ENCODE results near the gene SLC17A5. TPM values are rescaled to one million over a fixed set of nuclear protein-coding genes. Genes with fewer than 3 reads are reported as not detected.

SLC17A5 gene
- total RNA-seq, 2 donors from 2014 or later = 4.4 to 8.3 TPM

DNA sequence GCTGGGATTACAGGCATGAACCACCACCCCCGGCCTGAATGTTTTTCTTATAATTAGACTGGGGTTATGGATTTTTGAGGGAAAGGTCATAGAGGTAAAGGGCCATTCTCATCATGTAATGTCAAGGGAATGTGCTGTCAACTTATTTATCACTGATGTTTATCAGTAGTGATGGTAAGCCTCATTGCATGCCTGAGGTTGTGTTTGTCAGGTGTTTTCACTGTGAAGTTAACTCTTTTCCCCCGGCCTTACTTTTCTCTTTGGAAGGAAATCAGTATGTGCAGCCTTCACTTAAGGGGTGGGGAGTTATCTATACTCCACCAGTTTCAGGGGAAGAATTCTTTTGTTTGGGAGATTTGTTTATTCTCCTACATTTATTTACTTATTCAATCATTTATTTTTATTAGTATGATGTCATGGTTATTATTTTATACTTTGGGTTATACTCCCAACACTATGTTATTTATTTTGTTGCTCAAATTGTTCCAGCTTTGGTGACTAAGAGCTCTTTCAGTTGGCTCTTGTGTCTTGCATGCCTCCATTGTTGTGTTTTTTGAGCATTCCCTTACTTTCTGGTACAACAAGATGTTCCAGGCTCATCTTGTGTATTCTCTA, 2.8 kb upstream of the SLC17A5 start:
- H3K9me3 Mint-ChIP-seq = peaks cover 5% of the 10 kb centered on the region
- Histone ChIP-seq H3K9ac (ENCODE audit: extremely low read depth, low read length, poor library complexity, severe bottlenecking) (no peak overlapping the region), H3K4me1 (ENCODE audit: control insufficient read depth, insufficient read depth, low read length) (no peaks in the 10 kb centered on the region)

DNA sequence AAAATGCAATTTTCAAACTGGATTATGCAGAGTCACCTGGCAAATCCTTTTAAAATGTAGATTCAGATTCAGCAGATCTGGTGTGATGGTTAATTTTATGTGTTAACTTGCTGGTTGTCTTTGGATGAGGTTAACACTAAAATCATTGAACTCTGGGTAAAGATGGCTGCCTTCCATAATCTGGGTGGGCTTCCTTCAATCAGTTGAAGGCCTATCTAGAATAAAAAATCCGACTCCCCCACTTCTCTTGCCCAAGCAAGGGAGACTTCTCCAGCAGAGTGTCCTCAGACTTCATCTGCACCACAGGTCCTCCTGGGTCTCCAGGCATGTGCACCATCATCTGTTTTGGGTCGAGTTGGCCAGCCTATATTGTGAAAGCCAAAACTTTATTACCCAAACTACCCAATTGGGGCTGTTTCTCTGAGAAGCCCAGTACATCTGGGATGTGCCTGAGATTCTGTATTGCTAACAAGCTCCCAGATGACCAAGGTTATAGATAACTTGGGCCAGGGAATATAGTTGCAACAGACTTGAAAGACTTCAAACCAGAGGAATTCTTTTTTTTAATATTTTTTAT, 1.6 kb upstream of the SLC17A5 start:
- 94 to 100% methylated on average over 2 of the region's 2 CpGs for WGBS, 2 experiments (ENCODE audit: insufficient coverage in 1 of 2, insufficient read length in 1 of 2)
- H3K27ac Mint-ChIP-seq = no peak overlapping the region

More for the DNA sequence above, 2.8 kb upstream of the SLC17A5 start:
- TF ChIP-seq, protein P1, sequence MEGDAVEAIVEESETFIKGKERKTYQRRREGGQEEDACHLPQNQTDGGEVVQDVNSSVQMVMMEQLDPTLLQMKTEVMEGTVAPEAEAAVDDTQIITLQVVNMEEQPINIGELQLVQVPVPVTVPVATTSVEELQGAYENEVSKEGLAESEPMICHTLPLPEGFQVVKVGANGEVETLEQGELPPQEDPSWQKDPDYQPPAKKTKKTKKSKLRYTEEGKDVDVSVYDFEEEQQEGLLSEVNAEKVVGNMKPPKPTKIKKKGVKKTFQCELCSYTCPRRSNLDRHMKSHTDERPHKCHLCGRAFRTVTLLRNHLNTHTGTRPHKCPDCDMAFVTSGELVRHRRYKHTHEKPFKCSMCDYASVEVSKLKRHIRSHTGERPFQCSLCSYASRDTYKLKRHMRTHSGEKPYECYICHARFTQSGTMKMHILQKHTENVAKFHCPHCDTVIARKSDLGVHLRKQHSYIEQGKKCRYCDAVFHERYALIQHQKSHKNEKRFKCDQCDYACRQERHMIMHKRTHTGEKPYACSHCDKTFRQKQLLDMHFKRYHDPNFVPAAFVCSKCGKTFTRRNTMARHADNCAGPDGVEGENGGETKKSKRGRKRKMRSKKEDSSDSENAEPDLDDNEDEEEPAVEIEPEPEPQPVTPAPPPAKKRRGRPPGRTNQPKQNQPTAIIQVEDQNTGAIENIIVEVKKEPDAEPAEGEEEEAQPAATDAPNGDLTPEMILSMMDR (conservative IDR thresholded peaks at IDR 0.05) = no peak
- no peaks in the 10 kb centered on the region for H3K36me3 Mint-ChIP-seq (ENCODE audit: low read depth)
- H3K27ac ChIP-seq (ENCODE audit: low read depth, low read length) = no peak overlapping the region
- no peak overlapping the region for H3K4me3 ChIP-seq (ENCODE audit: low read length)
- WGBS, 2 experiments (ENCODE audit: insufficient coverage in 1 of 2, insufficient read length in 1 of 2) = 78 to 100% methylated on average over 1 to 2 of the region's 2 CpGs
- H3K27me3 ChIP-seq (ENCODE audit: control insufficient read depth, insufficient read depth, low read length, poor library complexity, severe bottlenecking) = no peaks in the 10 kb centered on the region
- H3K36me3 ChIP-seq (ENCODE audit: control insufficient read depth, insufficient read depth, low read length) = no peaks in the 10 kb centered on the region
- H3K4me3 Mint-ChIP-seq = no peak overlapping the region
- H3K27ac Mint-ChIP-seq = no peak overlapping the region
- DNase-seq = no peak
- H3K27me3 Mint-ChIP-seq (ENCODE audit: insufficient read depth) = no peaks in the 10 kb centered on the region
- peaks cover 3% of the 10 kb centered on the region for H3K9me3 ChIP-seq (ENCODE audit: control insufficient read depth, low read length)
- H3K4me1 Mint-ChIP-seq = peaks cover 4% of the 10 kb centered on the region

DNA sequence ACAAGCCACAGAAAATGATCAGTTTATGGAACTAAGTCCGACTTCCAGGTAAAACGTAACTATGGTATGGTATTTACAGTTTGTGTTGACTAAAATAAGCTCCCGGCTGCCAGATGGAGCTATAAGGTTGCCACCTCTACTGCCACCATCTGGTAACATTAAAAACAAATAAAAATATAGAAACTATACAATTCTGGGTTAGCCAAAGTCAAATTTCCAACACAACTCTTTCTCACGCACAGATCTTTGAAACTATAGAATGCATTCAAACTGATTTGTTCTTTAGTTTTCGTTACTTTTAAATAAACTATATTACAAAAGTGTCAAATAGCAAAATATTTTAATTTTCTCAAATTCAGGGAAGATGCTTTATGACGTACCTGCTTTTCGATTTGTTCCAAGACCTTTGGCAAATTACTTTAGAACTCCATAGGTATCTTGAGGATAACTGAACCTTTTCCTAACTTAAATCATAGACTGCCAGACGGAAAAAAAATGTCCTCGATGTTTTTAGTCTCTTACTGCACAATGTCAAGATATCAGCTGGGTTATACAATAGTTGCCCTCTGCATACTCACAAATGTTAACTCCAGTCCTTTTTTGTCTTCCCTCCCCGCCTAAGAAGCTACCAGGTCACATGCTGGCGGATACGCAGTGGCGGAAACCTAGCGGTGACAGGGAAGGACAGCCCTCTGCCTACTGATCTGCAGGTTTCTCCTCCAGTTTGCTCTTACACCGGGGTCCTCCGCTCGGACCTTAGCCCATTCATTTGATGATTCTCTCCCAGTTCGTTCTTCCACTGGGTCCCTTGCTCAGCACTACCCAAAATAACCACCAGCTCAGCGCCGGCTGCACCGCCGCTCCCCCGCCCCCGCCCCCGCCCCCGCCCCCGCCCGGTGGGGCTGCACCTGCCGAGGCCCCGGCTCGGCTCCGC, 888 bp downstream of the SLC17A5 start:
- H3K9ac ChIP-seq (ENCODE audit: extremely low read depth, low read length, poor library complexity, severe bottlenecking) = peak overlapping the region; percentile 55
- no peaks in the 10 kb centered on the region for H3K36me3 Mint-ChIP-seq (ENCODE audit: low read depth)
- H3K4me1 Mint-ChIP-seq = peaks cover 4% of the 10 kb centered on the region
- 5 to 6% methylated on average over 10 to 26 of the region's 32 CpGs for WGBS, 2 experiments (ENCODE audit: insufficient coverage in 1 of 2, insufficient read length in 1 of 2)
- TF ChIP-seq, protein P1 (conservative IDR thresholded peaks at IDR 0.05) = peak; percentile 52
- no peaks in the 10 kb centered on the region for H3K9me3 Mint-ChIP-seq
- H3K9me3 ChIP-seq (ENCODE audit: control insufficient read depth, low read length) = no peaks in the 10 kb centered on the region
- H3K27ac ChIP-seq (ENCODE audit: low read depth, low read length) = peak overlapping the region; percentile 44
- peak overlapping the region; percentile 61 for H3K27ac Mint-ChIP-seq
- DNase-seq = peak; percentile 88
- H3K4me3 ChIP-seq (ENCODE audit: low read length) = peak overlapping the region; percentile 99
- no peaks in the 10 kb centered on the region for H3K27me3 Mint-ChIP-seq (ENCODE audit: insufficient read depth)
- H3K36me3 ChIP-seq (ENCODE audit: control insufficient read depth, insufficient read depth, low read length) = no peaks in the 10 kb centered on the region
- no peaks in the 10 kb centered on the region for H3K4me1 ChIP-seq (ENCODE audit: control insufficient read depth, insufficient read depth, low read length)
- H3K4me3 Mint-ChIP-seq = peak overlapping the region; percentile 87
- no peaks in the 10 kb centered on the region for H3K27me3 ChIP-seq (ENCODE audit: control insufficient read depth, insufficient read depth, low read length, poor library complexity, severe bottlenecking)

More for the DNA sequence above, 1.6 kb upstream of the SLC17A5 start:
- Mint-ChIP-seq H3K9me3 (peaks cover 3% of the 10 kb centered on the region), H3K4me1 (peaks cover 4% of the 10 kb centered on the region), H3K36me3 (ENCODE audit: low read depth) (no peaks in the 10 kb centered on the region), H3K27me3 (ENCODE audit: insufficient read depth) (no peaks in the 10 kb centered on the region), H3K4me3 (peak overlapping the region; percentile 87)
- Histone ChIP-seq H3K4me3 (ENCODE audit: low read length) (no peak overlapping the region), H3K4me1 (ENCODE audit: control insufficient read depth, insufficient read depth, low read length) (no peaks in the 10 kb centered on the region), H3K9ac (ENCODE audit: extremely low read depth, low read length, poor library complexity, severe bottlenecking) (no peak overlapping the region), H3K9me3 (ENCODE audit: control insufficient read depth, low read length) (peaks cover 3% of the 10 kb centered on the region), H3K36me3 (ENCODE audit: control insufficient read depth, insufficient read depth, low read length) (no peaks in the 10 kb centered on the region), H3K27ac (ENCODE audit: low read depth, low read length) (no peak overlapping the region), H3K27me3 (ENCODE audit: control insufficient read depth, insufficient read depth, low read length, poor library complexity, severe bottlenecking) (no peaks in the 10 kb centered on the region)
- DNase-seq = no peak
- TF ChIP-seq, protein P1 (conservative IDR thresholded peaks at IDR 0.05) = no peak
